Vagina (tissue), 2 donors: ENCODE data around the gene SNX32. TPM values are rescaled to one million over a fixed set of nuclear protein-coding genes. Genes with fewer than 3 reads are reported as not detected.

Experiments used
- DNase-seq, 2 donors: peaks; one replicate each; pipeline ENCODE4 v3.0.0-alpha.2; 2017; ENCODE audit errors: extremely low spot score in 2 of 2
- H3K27ac ChIP-seq: fragments of 200-600 bp; sonication (generic); one replicate; pipeline ENCODE4 v1.5.1; 2019
- H3K27me3 ChIP-seq: fragments of 200-600 bp; sonication (generic); one replicate; pipeline ENCODE4 v1.5.1; 2019
- H3K36me3 ChIP-seq, 2 donors: fragments of 200-600 bp; sonication (generic); one replicate each; pipeline ENCODE4 v1.5.1; 2017 to 2019
- H3K4me1 ChIP-seq: fragments of 200-600 bp; sonication (generic); one replicate; pipeline ENCODE4 v1.5.1; 2019
- H3K4me3 ChIP-seq, 2 donors: fragments of 200-600 bp; sonication (generic); 1 replicate in 1 of 2; 2 replicates in 1 of 2; pipeline ENCODE4 v1.5.1; 2016 to 2019
- H3K9me3 ChIP-seq: fragments of 200-600 bp; sonication (generic); one replicate; pipeline ENCODE4 v1.5.1; 2019
- POLR2A ChIP-seq, 2 donors: fragments of 450-650 bp; IDR thresholded peaks; one replicate each; pipeline ENCODE4 v1.6.1; 2017; ENCODE audit warnings: antibody characterized with exemption in 2 of 2, mild to moderate bottlenecking in 2 of 2, moderate library complexity in 2 of 2
- POLR2AphosphoS5 ChIP-seq, 2 donors: sonication (generic); formaldehyde crosslinking; IDR thresholded peaks; one replicate each; pipeline ENCODE4 v1.9.0; 2017; ENCODE audit warnings: antibody characterized with exemption in 2 of 2, mild to moderate bottlenecking in 2 of 2, low read depth in 1 of 2; ENCODE audit not compliant: insufficient read depth in 1 of 2
- intact Hi-C: fragments of 100-400 bp; cut with DNase I; formaldehyde crosslinking; loops from one replicate; pipeline ENCODE4 v1.15.1; 2023
- total RNA-seq: library from RNA; depleted of rRNA; stranded (reverse); fragments of >200 nt; gene quantifications from one replicate; pipeline ENCODE4 v1.2.3, GENCODE V29; 2016
- TF ChIP-seq, protein P1 (sequence below), 3 experiments: fragments of 450-650 bp in 2 of 3; fragments of 200-600 bp in 1 of 3; sonication (generic) in 1 of 3; IDR thresholded peaks; one replicate each; pipeline ENCODE4 v1.5.1; 2017 to 2019; ENCODE audit warnings: antibody characterized with exemption in 3 of 3, mild to moderate bottlenecking in 2 of 3, moderate library complexity in 2 of 3

Gene SNX32
- total RNA-seq, 1 donor from 2014 or later, result 1.5 TPM

GRCh38 chr11:65900899-65901180 lies 67.1 kb downstream of the SNX32 start:
- DNase-seq, result no peak

GRCh38 chr11:65903068-65903481 lies 69.3 kb downstream of the SNX32 start:
- H3K4me3 ChIP-seq, result no peak overlapping the region
- no peak for DNase-seq
- no peak overlapping the region for H3K27ac ChIP-seq
- no peaks in the 10 kb centered on the region for H3K27me3 ChIP-seq
- intact Hi-C loops, result no loop called here
- TF ChIP-seq POLR2A (IDR thresholded peaks at IDR 0.05) (no peak), POLR2AphosphoS5 (IDR thresholded peaks at IDR 0.05; ENCODE audit: insufficient read depth in 1 of 2, low read depth in 1 of 2) (no peak)
- TF ChIP-seq, protein P1, sequence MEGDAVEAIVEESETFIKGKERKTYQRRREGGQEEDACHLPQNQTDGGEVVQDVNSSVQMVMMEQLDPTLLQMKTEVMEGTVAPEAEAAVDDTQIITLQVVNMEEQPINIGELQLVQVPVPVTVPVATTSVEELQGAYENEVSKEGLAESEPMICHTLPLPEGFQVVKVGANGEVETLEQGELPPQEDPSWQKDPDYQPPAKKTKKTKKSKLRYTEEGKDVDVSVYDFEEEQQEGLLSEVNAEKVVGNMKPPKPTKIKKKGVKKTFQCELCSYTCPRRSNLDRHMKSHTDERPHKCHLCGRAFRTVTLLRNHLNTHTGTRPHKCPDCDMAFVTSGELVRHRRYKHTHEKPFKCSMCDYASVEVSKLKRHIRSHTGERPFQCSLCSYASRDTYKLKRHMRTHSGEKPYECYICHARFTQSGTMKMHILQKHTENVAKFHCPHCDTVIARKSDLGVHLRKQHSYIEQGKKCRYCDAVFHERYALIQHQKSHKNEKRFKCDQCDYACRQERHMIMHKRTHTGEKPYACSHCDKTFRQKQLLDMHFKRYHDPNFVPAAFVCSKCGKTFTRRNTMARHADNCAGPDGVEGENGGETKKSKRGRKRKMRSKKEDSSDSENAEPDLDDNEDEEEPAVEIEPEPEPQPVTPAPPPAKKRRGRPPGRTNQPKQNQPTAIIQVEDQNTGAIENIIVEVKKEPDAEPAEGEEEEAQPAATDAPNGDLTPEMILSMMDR (IDR thresholded peaks at IDR 0.05), result no peak
- H3K4me1 ChIP-seq, result peaks cover 17% of the 10 kb centered on the region
- H3K36me3 ChIP-seq, result no peaks in the 10 kb centered on the region
- H3K9me3 ChIP-seq, result no peaks in the 10 kb centered on the region

More at GRCh38 chr11:65900899-65901180, 67.1 kb downstream of the SNX32 start:
- TF ChIP-seq POLR2A (IDR thresholded peaks at IDR 0.05) (no peak), POLR2AphosphoS5 (IDR thresholded peaks at IDR 0.05; ENCODE audit: insufficient read depth in 1 of 2, low read depth in 1 of 2) (no peak)
- TF ChIP-seq, protein P1 (IDR thresholded peaks at IDR 0.05), result no peak
- Histone ChIP-seq H3K4me3 (peak overlapping the region in 1 of 2 donors; percentile 55), H3K27me3 (no peaks in the 10 kb centered on the region), H3K9me3 (no peaks in the 10 kb centered on the region), H3K27ac (peak overlapping the region; percentile 16), H3K36me3 (no peaks in the 10 kb centered on the region), H3K4me1 (peaks cover 17% of the 10 kb centered on the region)
- intact Hi-C loops, result no loop called here

Other genes starting within 250 kb of the SNX32 start
- 12.0 TPM for gene KCNK7, start 238.2 kb upstream of the SNX32 start, total RNA-seq
- 38.1 TPM for gene MAP3K11, start 219.7 kb upstream of the SNX32 start, total RNA-seq
- gene PCNX3, start 218.2 kb upstream of the SNX32 start, total RNA-seq, result 24.8 TPM
- gene SIPA1, start 195.9 kb upstream of the SNX32 start, total RNA-seq, result 63.3 TPM
- gene RELA, start 171.0 kb upstream of the SNX32 start, total RNA-seq, result 59.2 TPM
- gene KAT5, start 121.7 kb upstream of the SNX32 start, total RNA-seq, result 58.9 TPM
- gene RNASEH2C, start 113.2 kb upstream of the SNX32 start, total RNA-seq, result 66.8 TPM
- gene AP5B1, start 53.0 kb upstream of the SNX32 start, total RNA-seq, result 16.5 TPM
- 17.4 TPM for gene OVOL1, start 46.9 kb upstream of the SNX32 start, total RNA-seq
- gene CFL1, start 24.2 kb downstream of the SNX32 start, total RNA-seq, result 589 TPM
- 48.9 TPM for gene MUS81, start 26.5 kb downstream of the SNX32 start, total RNA-seq
- gene EFEMP2, start 38.8 kb downstream of the SNX32 start, total RNA-seq, result 57.9 TPM
- gene CTSW, start 45.9 kb downstream of the SNX32 start, total RNA-seq, result 0.74 TPM
- 78.6 TPM for gene FIBP, start 54.5 kb downstream of the SNX32 start, total RNA-seq
- gene CCDC85B, start 56.7 kb downstream of the SNX32 start, total RNA-seq, result 76.4 TPM
- gene FOSL1, start 66.4 kb downstream of the SNX32 start, total RNA-seq, result 20.9 TPM
- 21.1 TPM for gene C11orf68, start 85.1 kb downstream of the SNX32 start, total RNA-seq
- 59.2 TPM for gene DRAP1, start 85.5 kb downstream of the SNX32 start, total RNA-seq
- gene TSGA10IP, start 111.5 kb downstream of the SNX32 start, total RNA-seq, result not detected
- 26.0 TPM for gene SART1, start 127.8 kb downstream of the SNX32 start, total RNA-seq
- 50.6 TPM for gene EIF1AD, start 168.2 kb downstream of the SNX32 start, total RNA-seq
- 54.5 TPM for gene BANF1, start 168.5 kb downstream of the SNX32 start, total RNA-seq
- 5.6 TPM for gene CST6, start 178.0 kb downstream of the SNX32 start, total RNA-seq
- not detected for gene CATSPER1, start 192.5 kb downstream of the SNX32 start, total RNA-seq
- gene GAL3ST3, start 215.2 kb downstream of the SNX32 start, total RNA-seq, result not detected
- gene SF3B2, start 218.4 kb downstream of the SNX32 start, total RNA-seq, result 107 TPM
- gene PACS1, start 236.3 kb downstream of the SNX32 start, total RNA-seq, result 66.0 TPM